ENCODE measurements around the gene MMP26. TPM values are rescaled to one million over a fixed set of nuclear protein-coding genes. Genes with fewer than 3 reads are reported as not detected.
"Not testable (repeated sequence)": the region's sequence is repeated elsewhere in the genome, so short reads cannot be mapped to it uniquely, and the experiment has no call there.

Gene MMP26
- total RNA-seq, 1 experiment from 2014 or later, result not detected

GRCh38 chr11:4695442-4695841 is 9.1 kb upstream of the MMP26 start:
- peak in 1 of 2 experiments; percentile 57 for DNase-seq (ENCODE audit: low read depth in 1 of 2, low spot score in 2 of 2)
- Histone ChIP-seq H3K27ac (no peak overlapping the region), H3K27me3 (replicated peaks) (no peaks in the 10 kb centered on the region), H3K36me3 (no peaks in the 10 kb centered on the region), H3K9me3 (replicated peaks) (no peaks in the 10 kb centered on the region), H3K4me3 (no peak overlapping the region), H3K4me1 (replicated peaks) (peaks cover 19% of the 10 kb centered on the region)

- DNase-seq (ENCODE audit: low read depth in 1 of 2, low spot score in 2 of 2), result no peak
- no peak within 1 kb of the TSS for H3K4me3 ChIP-seq
These were observed 7.0 kb upstream of the MMP26 start, which contains the start of gene OR51E2 for GRCh38 chr11:4697585-4697984. OR51E2 (minus strand) TSS chr11:4697853; CDS start chr11:4682711, 15,142 bp downstream.

GRCh38 chr11:4699697-4700435 is 4.7 kb upstream of the MMP26 start:
- Histone ChIP-seq H3K27ac (no peak overlapping the region), H3K4me1 (replicated peaks) (peaks cover 15% of the 10 kb centered on the region), H3K36me3 (no peaks in the 10 kb centered on the region), H3K9me3 (replicated peaks) (no peaks in the 10 kb centered on the region), H3K4me3 (no peak overlapping the region), H3K27me3 (replicated peaks) (no peaks in the 10 kb centered on the region)
- DNase-seq (ENCODE audit: low read depth in 1 of 2, low spot score in 2 of 2), result no peak

More at GRCh38 chr11:4697585-4697984, 7.0 kb upstream of the MMP26 start, which contains the start of gene OR51E2:
- H3K27me3 ChIP-seq (replicated peaks), result no peaks in the 10 kb centered on the region
- H3K27ac ChIP-seq, result no peak within 1 kb of the TSS
- H3K9me3 ChIP-seq (replicated peaks), result no peaks in the 10 kb centered on the region
- peaks cover 19% of the 10 kb centered on the region for H3K4me1 ChIP-seq (replicated peaks)
- no peaks in the 10 kb centered on the region for H3K36me3 ChIP-seq

GRCh38 chr11:4700436-4700820 is 4.2 kb upstream of the MMP26 start:
- Histone ChIP-seq H3K4me1 (replicated peaks) (peaks cover 9% of the 10 kb centered on the region), H3K36me3 (no peaks in the 10 kb centered on the region), H3K9me3 (replicated peaks) (no peaks in the 10 kb centered on the region), H3K4me3 (no peak overlapping the region), H3K27ac (no peak overlapping the region), H3K27me3 (replicated peaks) (no peaks in the 10 kb centered on the region)
- no peak for DNase-seq (ENCODE audit: low read depth in 1 of 2, low spot score in 2 of 2)

- DNase-seq (ENCODE audit: low read depth in 1 of 2, low spot score in 2 of 2), result no peak
- no peak overlapping the region for H3K27ac ChIP-seq
- H3K4me3 ChIP-seq, result no peak overlapping the region
These were observed 278 bp downstream of the MMP26 start for GRCh38 chr11:4704790-4705334.

GRCh38 chr11:4713241-4713640 is 8.7 kb downstream of the MMP26 start:
- H3K9me3 ChIP-seq (replicated peaks), result no peaks in the 10 kb centered on the region
- H3K27me3 ChIP-seq (replicated peaks), result no peaks in the 10 kb centered on the region
- H3K4me3 ChIP-seq, result no peak overlapping the region
- DNase-seq (ENCODE audit: low read depth in 1 of 2, low spot score in 2 of 2), result no peak
- no peak overlapping the region for H3K27ac ChIP-seq
- H3K36me3 ChIP-seq, result no peaks in the 10 kb centered on the region
- no peaks in the 10 kb centered on the region for H3K4me1 ChIP-seq (replicated peaks)

More at GRCh38 chr11:4704790-4705334, 278 bp downstream of the MMP26 start:
- Histone ChIP-seq H3K27me3 (replicated peaks) (no peaks in the 10 kb centered on the region; the same call in 1 of the 2 replicates), H3K4me1 (replicated peaks) (no peaks in the 10 kb centered on the region), H3K9me3 (replicated peaks) (no peaks in the 10 kb centered on the region), H3K36me3 (no peaks in the 10 kb centered on the region)

- no peak for DNase-seq (ENCODE audit: low read depth in 1 of 2, low spot score in 2 of 2)
- Histone ChIP-seq H3K36me3 (no peaks in the 10 kb centered on the region), H3K4me1 (replicated peaks) (no peaks in the 10 kb centered on the region), H3K27ac (no peak overlapping the region), H3K9me3 (replicated peaks) (no peaks in the 10 kb centered on the region), H3K27me3 (replicated peaks) (no peaks in the 10 kb centered on the region), H3K4me3 (no peak overlapping the region)
These were observed 9.7 kb downstream of the MMP26 start for GRCh38 chr11:4714300-4714699.

- DNase-seq (ENCODE audit: low read depth in 1 of 2, low spot score in 2 of 2); H3K4me1 ChIP-seq (replicated peaks); H3K9me3 ChIP-seq (replicated peaks); H3K27ac ChIP-seq; H3K36me3 ChIP-seq; H3K27me3 ChIP-seq (replicated peaks); H3K4me3 ChIP-seq: not testable (repeated sequence)
These were observed 18.3 kb downstream of the MMP26 start for GRCh38 chr11:4722616-4723534.

GRCh38 chr11:4727171-4727570 is 22.6 kb downstream of the MMP26 start:
- no peaks in the 10 kb centered on the region for H3K36me3 ChIP-seq
- H3K9me3 ChIP-seq (replicated peaks), result no peaks in the 10 kb centered on the region
- H3K27me3 ChIP-seq (replicated peaks), result peaks cover 3% of the 10 kb centered on the region
- H3K4me1 ChIP-seq (replicated peaks), result no peaks in the 10 kb centered on the region
- H3K4me3 ChIP-seq, result no peak overlapping the region
- no peak for DNase-seq (ENCODE audit: low read depth in 1 of 2, low spot score in 2 of 2)
- H3K27ac ChIP-seq, result no peak overlapping the region

- Histone ChIP-seq H3K4me3 (no peak overlapping the region), H3K27ac (no peak overlapping the region), H3K4me1 (replicated peaks) (no peaks in the 10 kb centered on the region), H3K9me3 (replicated peaks) (no peaks in the 10 kb centered on the region), H3K27me3 (replicated peaks) (peaks cover 8% of the 10 kb centered on the region), H3K36me3 (no peaks in the 10 kb centered on the region)
- DNase-seq (ENCODE audit: low read depth in 1 of 2, low spot score in 2 of 2), result no peak
These were observed 36.2 kb downstream of the MMP26 start for GRCh38 chr11:4740735-4741134.

GRCh38 chr11:4748438-4748837 is 43.9 kb downstream of the MMP26 start:
- Histone ChIP-seq H3K27ac (no peak overlapping the region), H3K27me3 (replicated peaks) (peaks cover 3% of the 10 kb centered on the region; the same call in 1 of the 2 replicates), H3K4me3 (no peak overlapping the region), H3K36me3 (no peaks in the 10 kb centered on the region), H3K4me1 (replicated peaks) (no peaks in the 10 kb centered on the region), H3K9me3 (replicated peaks) (no peaks in the 10 kb centered on the region)
- no peak for DNase-seq (ENCODE audit: low read depth in 1 of 2, low spot score in 2 of 2)

- Histone ChIP-seq H3K36me3 (no peaks in the 10 kb centered on the region), H3K27me3 (replicated peaks) (no peaks in the 10 kb centered on the region), H3K4me3 (no peak overlapping the region), H3K27ac (no peak overlapping the region), H3K9me3 (replicated peaks) (no peaks in the 10 kb centered on the region), H3K4me1 (replicated peaks) (no peaks in the 10 kb centered on the region)
- DNase-seq (ENCODE audit: low read depth in 1 of 2, low spot score in 2 of 2), result no peak
These were observed 46.6 kb downstream of the MMP26 start for GRCh38 chr11:4751201-4751600.
